NCI-H748 (cell line): ENCODE results near the gene SPEG.

Experiments used
- DNase-seq: peaks from one replicate; lab custom pipeline; 2025; ENCODE audit not compliant: unreplicated experiment; lab: John Stamatoyannopoulos, UW

Gene SPEG

GRCh38 chr2:219442256-219443015 is 7.8 kb downstream of the SPEG start:
- no peak for DNase-seq

GRCh38 chr2:219443016-219443696 is 8.5 kb downstream of the SPEG start:
- no peak for DNase-seq

GRCh38 chr2:219443697-219444023 is 9.0 kb downstream of the SPEG start:
- no peak for DNase-seq

- DNase-seq = no peak
These were observed 10.0 kb downstream of the SPEG start for GRCh38 chr2:219444566-219445091.

- no peak for DNase-seq
These were observed 10.6 kb downstream of the SPEG start for GRCh38 chr2:219445220-219445640.

- peak; percentile 70 for DNase-seq
These were observed 11.5 kb downstream of the SPEG start for GRCh38 chr2:219446101-219446504.

GRCh38 chr2:219446689-219447088 is 12.0 kb downstream of the SPEG start:
- DNase-seq = no peak

- no peak for DNase-seq
These were observed 12.8 kb downstream of the SPEG start for GRCh38 chr2:219447242-219448098.

- DNase-seq = no peak
These were observed 13.6 kb downstream of the SPEG start for GRCh38 chr2:219448099-219448775.

- DNase-seq = no peak
These were observed 14.2 kb downstream of the SPEG start for GRCh38 chr2:219448776-219449341.

GRCh38 chr2:219449609-219450008 is 15.0 kb downstream of the SPEG start:
- DNase-seq = no peak

- DNase-seq = no peak
These were observed 17.2 kb downstream of the SPEG start for GRCh38 chr2:219451661-219452360.

- no peak for DNase-seq
These were observed 18.0 kb downstream of the SPEG start for GRCh38 chr2:219452361-219453317.

- no peak for DNase-seq
These were observed 19.3 kb downstream of the SPEG start for GRCh38 chr2:219453671-219454590.

- no peak for DNase-seq
These were observed 20.9 kb downstream of the SPEG start for GRCh38 chr2:219455581-219455980.

- no peak for DNase-seq
These were observed 23.2 kb downstream of the SPEG start for GRCh38 chr2:219457784-219458369.

GRCh38 chr2:219458996-219459395 is 24.4 kb downstream of the SPEG start:
- DNase-seq = no peak
